ENCODE measurements around the gene C6orf132. TPM values are rescaled to one million over a fixed set of nuclear protein-coding genes. Genes with fewer than 3 reads are reported as not detected.

Gene C6orf132
- total RNA-seq, 1 experiment from 2014 or later, result 0.15 TPM

GRCh38 chr6:42140756-42141602 lies 1.4 kb downstream of the C6orf132 start:
- TF ChIP-seq EZH2 (IDR thresholded peaks at IDR 0.05; ENCODE audit: borderline replicate concordance, low read depth, low read length, poor library complexity, severe bottlenecking) (no peak), CTCF (conservative IDR thresholded peaks at IDR 0.05; ENCODE audit: low read depth, low read length) (no peak)
- no peaks in the 10 kb centered on the region for H3K27me3 ChIP-seq (replicated peaks; ENCODE audit: insufficient read depth, low read depth, low read length, poor library complexity)
- ChIA-PET POLR2A (ENCODE audit: low non-redundant PET) (no interaction called here), CTCF (no interaction called here)
- intact Hi-C loops (cut with micrococcal nuclease; ENCODE audit: unreplicated experiment), result no loop called here
- no peak overlapping the region for H3K27ac ChIP-seq (ENCODE audit: low read depth, low read length, poor library complexity, severe bottlenecking)
- H3K36me3 ChIP-seq (ENCODE audit: insufficient read depth, low read length, poor library complexity, severe bottlenecking), result no peaks in the 10 kb centered on the region
- no TSS peak for BruUV-seq (replicated peaks)
- H3K4me3 ChIP-seq (ENCODE audit: low read depth, low read length, poor library complexity, severe bottlenecking), result no peak overlapping the region
- peaks cover 29% of the 10 kb centered on the region for H3K4me1 ChIP-seq (ENCODE audit: insufficient read depth, low read length, poor library complexity, severe bottlenecking)
- no peaks in the 10 kb centered on the region for H3K9me3 ChIP-seq (ENCODE audit: low read depth, low read length, poor library complexity, severe bottlenecking)
- DNase-seq (ENCODE audit: low spot score), result no peak

GRCh38 chr6:42140032-42140431 lies 2.4 kb downstream of the C6orf132 start:
- peaks cover 29% of the 10 kb centered on the region for H3K4me1 ChIP-seq (ENCODE audit: insufficient read depth, low read length, poor library complexity, severe bottlenecking)
- intact Hi-C loops (cut with micrococcal nuclease; ENCODE audit: unreplicated experiment), result no loop called here
- no peak overlapping the region for H3K27ac ChIP-seq (ENCODE audit: low read depth, low read length, poor library complexity, severe bottlenecking)

More at GRCh38 chr6:42140032-42140431, 2.4 kb downstream of the C6orf132 start:
- Histone ChIP-seq H3K36me3 (ENCODE audit: insufficient read depth, low read length, poor library complexity, severe bottlenecking) (no peaks in the 10 kb centered on the region), H3K9me3 (ENCODE audit: low read depth, low read length, poor library complexity, severe bottlenecking) (no peaks in the 10 kb centered on the region), H3K4me3 (ENCODE audit: low read depth, low read length, poor library complexity, severe bottlenecking) (no peak overlapping the region), H3K27me3 (replicated peaks; ENCODE audit: insufficient read depth, low read depth, low read length, poor library complexity) (no peaks in the 10 kb centered on the region)
- no TSS peak for BruUV-seq (replicated peaks)
- no peak for DNase-seq (ENCODE audit: low spot score)
- CTCF ChIA-PET, result no interaction called here
- no peak for TF ChIP-seq CTCF (conservative IDR thresholded peaks at IDR 0.05; ENCODE audit: low read depth, low read length)
- POLR2A ChIA-PET (ENCODE audit: low non-redundant PET), result no interaction called here
